22Rv1 (cell line): ENCODE results near the gene ZNF407.

Source experiments
- CTCF ChIP-seq: fragments of 450-650 bp; IDR thresholded peaks from 2 replicates; pipeline ENCODE4 v1.5.1; 2017; ENCODE audit warnings: mild to moderate bottlenecking
- ZFX ChIP-seq: fragments of 450-650 bp; IDR thresholded peaks from 2 replicates; pipeline ENCODE4 v1.6.1; 2017; ENCODE audit warnings: antibody characterized with exemption, borderline replicate concordance

- TF ChIP-seq CTCF (no peak), ZFX (no peak)
These were observed 40.5 kb downstream of the ZNF407 start for GRCh38 chr18:74638210-74638609.
